Activated CD4-positive, CD25-positive, alpha-beta regulatory T cell treated with anti-CD3 and anti-CD28 coated beads, Interleukin-2, amount 50 U/mL, for 72 hours (primary cell): ENCODE data around the gene CLEC2A.

Experiments
- DNase-seq: peaks from one replicate; pipeline ENCODE4 v3.0.0; 2021

CLEC2A gene

GRCh38 chr12:9931245-9931644 lies 925 bp downstream of the CLEC2A start:
- no peak for DNase-seq

- no peak for DNase-seq
These were observed 3.6 kb downstream of the CLEC2A start for GRCh38 chr12:9928607-9929006.

GRCh38 chr12:9926876-9927275 lies 5.3 kb downstream of the CLEC2A start:
- DNase-seq, result no peak

- DNase-seq, result no peak
These were observed 6.3 kb downstream of the CLEC2A start for GRCh38 chr12:9925705-9926393.

- DNase-seq, result no peak
These were observed 9.7 kb downstream of the CLEC2A start for GRCh38 chr12:9922429-9922828.

- no peak for DNase-seq
These were observed 11.7 kb downstream of the CLEC2A start for GRCh38 chr12:9920451-9920850.

- DNase-seq, result no peak
These were observed 12.7 kb downstream of the CLEC2A start for GRCh38 chr12:9919443-9919842.

- no peak for DNase-seq
These were observed 20.5 kb downstream of the CLEC2A start for GRCh38 chr12:9911708-9912107.

GRCh38 chr12:9910716-9911421 lies 21.3 kb downstream of the CLEC2A start:
- no peak for DNase-seq

- no peak for DNase-seq
These were observed 22.4 kb downstream of the CLEC2A start for GRCh38 chr12:9909724-9910123.

- DNase-seq, result no peak
These were observed 23.8 kb downstream of the CLEC2A start for GRCh38 chr12:9908350-9908749.

- DNase-seq, result no peak
These were observed 24.4 kb downstream of the CLEC2A start for GRCh38 chr12:9907769-9908168.

- DNase-seq, result no peak
These were observed 25.3 kb downstream of the CLEC2A start for GRCh38 chr12:9906873-9907272.

GRCh38 chr12:9902539-9903228 lies 29.5 kb downstream of the CLEC2A start:
- no peak for DNase-seq

GRCh38 chr12:9900930-9901329 lies 31.2 kb downstream of the CLEC2A start:
- no peak for DNase-seq

- DNase-seq, result no peak
These were observed 33.0 kb downstream of the CLEC2A start for GRCh38 chr12:9899209-9899608.

GRCh38 chr12:9897535-9897934 lies 34.6 kb downstream of the CLEC2A start:
- DNase-seq, result no peak

- DNase-seq, result no peak
These were observed 36.8 kb downstream of the CLEC2A start for GRCh38 chr12:9895215-9895971.

- DNase-seq, result no peak
These were observed 43.4 kb downstream of the CLEC2A start for GRCh38 chr12:9888665-9889273.

GRCh38 chr12:9883175-9883574 lies 49.0 kb downstream of the CLEC2A start:
- DNase-seq, result no peak

- DNase-seq, result no peak
These were observed 50.2 kb downstream of the CLEC2A start for GRCh38 chr12:9881988-9882387.

- no peak for DNase-seq
These were observed 50.9 kb downstream of the CLEC2A start, which contains the start of gene KLRF2 for GRCh38 chr12:9881246-9881645. Gene KLRF2 (plus strand): TSS chr12:9881489. CDS start chr12:9881596, 107 bp downstream.
